ENCODE measurements around the gene REEP6. TPM values are rescaled to one million over a fixed set of nuclear protein-coding genes. Genes with fewer than 3 reads are reported as not detected.

The REEP6 gene
- total and polyA plus RNA-seq, 4 donors = 2.5 to 7.6 (median 4.9) TPM

GRCh38 chr19:1507763-1508506, 17.0 kb downstream of the REEP6 start:
- no peak overlapping the region for H3K9ac ChIP-seq (ENCODE audit: insufficient read depth in 1 of 2, low read length in 2 of 2)
- peak overlapping the region; percentile 21 for H3K4me3 ChIP-seq
- H3K9me3 ChIP-seq (ENCODE audit: control insufficient read depth in 4 of 4, insufficient read depth in 3 of 4, low read length in 3 of 4) = peaks cover 0 to 8% (median 0%) of the 10 kb centered on the region in 4 donors
- DNase-seq = peak; percentile 93 to 96 (median 94)
- ATAC-seq (ENCODE audit: insufficient read depth, low FRiP score) = peak; percentile 89
- peaks cover 0 to 44% (median 38%) of the 10 kb centered on the region in 3 donors for H3K27me3 ChIP-seq (ENCODE audit: control insufficient read depth in 3 of 3, insufficient read depth in 3 of 3, low read length in 2 of 3)
- TF ChIP-seq CTCF (IDR thresholded peaks at IDR 0.05; ENCODE audit: control extremely low read depth, extremely low read depth) = peak; percentile 10
- H3K4me1 ChIP-seq (ENCODE audit: control insufficient read depth in 5 of 5, insufficient read depth in 5 of 5, low read length in 5 of 5) = peaks cover 0 to 7% (median 5%) of the 10 kb centered on the region in 5 donors
- no peaks in the 10 kb centered on the region for H3K36me3 ChIP-seq (ENCODE audit: control insufficient read depth in 4 of 4, insufficient read depth in 4 of 4, low read length in 4 of 4)
- 1 to 3% methylated on average over 35 to 46 of the region's 46 CpGs for WGBS, 2 donors
- H3K27ac ChIP-seq (ENCODE audit: low read depth in 1 of 2, low read length in 1 of 2) = peak overlapping the region; percentile 68 to 83

DNA sequence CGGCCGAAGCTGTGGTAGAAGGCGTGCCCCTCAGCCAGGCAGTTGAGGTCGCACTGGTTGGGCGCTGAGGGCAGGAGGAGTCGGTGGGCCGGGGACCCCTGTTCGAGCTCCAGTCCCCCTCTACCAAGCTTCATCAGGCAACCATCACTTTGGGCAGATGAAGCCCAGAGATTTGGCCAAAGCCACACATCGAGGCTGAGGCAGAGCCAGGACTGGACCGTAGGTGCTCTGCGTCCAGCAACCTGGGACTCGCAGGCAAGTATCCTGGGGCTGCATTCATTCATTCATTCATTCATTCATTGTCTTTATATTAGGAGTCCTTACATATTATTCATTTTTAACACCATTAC, 17.5 kb downstream of the REEP6 start:
- 29 to 37% methylated on average over 12 of the region's 12 CpGs for WGBS, 2 donors
- TF ChIP-seq CTCF (IDR thresholded peaks at IDR 0.05; ENCODE audit: control extremely low read depth, extremely low read depth) = no peak
- H3K4me3 ChIP-seq = peak overlapping the region; percentile 21
- peak overlapping the region in 1 of 2 donors; percentile 62 for H3K27ac ChIP-seq (ENCODE audit: low read depth in 1 of 2, low read length in 1 of 2)
- peaks cover 0 to 8% (median 0%) of the 10 kb centered on the region in 4 donors for H3K9me3 ChIP-seq (ENCODE audit: control insufficient read depth in 4 of 4, insufficient read depth in 3 of 4, low read length in 3 of 4)
- no peak for ATAC-seq (ENCODE audit: insufficient read depth, low FRiP score)
- no peak overlapping the region for H3K9ac ChIP-seq (ENCODE audit: insufficient read depth in 1 of 2, low read length in 2 of 2)
- no peak for DNase-seq
- no peaks in the 10 kb centered on the region for H3K36me3 ChIP-seq (ENCODE audit: control insufficient read depth in 4 of 4, insufficient read depth in 4 of 4, low read length in 4 of 4)
- H3K27me3 ChIP-seq (ENCODE audit: control insufficient read depth in 3 of 3, insufficient read depth in 3 of 3, low read length in 2 of 3) = peaks cover 0 to 38% (median 32%) of the 10 kb centered on the region in 3 donors
- H3K4me1 ChIP-seq (ENCODE audit: control insufficient read depth in 5 of 5, insufficient read depth in 5 of 5, low read length in 5 of 5) = peaks cover 0 to 5% (median 0%) of the 10 kb centered on the region in 5 donors

DNA sequence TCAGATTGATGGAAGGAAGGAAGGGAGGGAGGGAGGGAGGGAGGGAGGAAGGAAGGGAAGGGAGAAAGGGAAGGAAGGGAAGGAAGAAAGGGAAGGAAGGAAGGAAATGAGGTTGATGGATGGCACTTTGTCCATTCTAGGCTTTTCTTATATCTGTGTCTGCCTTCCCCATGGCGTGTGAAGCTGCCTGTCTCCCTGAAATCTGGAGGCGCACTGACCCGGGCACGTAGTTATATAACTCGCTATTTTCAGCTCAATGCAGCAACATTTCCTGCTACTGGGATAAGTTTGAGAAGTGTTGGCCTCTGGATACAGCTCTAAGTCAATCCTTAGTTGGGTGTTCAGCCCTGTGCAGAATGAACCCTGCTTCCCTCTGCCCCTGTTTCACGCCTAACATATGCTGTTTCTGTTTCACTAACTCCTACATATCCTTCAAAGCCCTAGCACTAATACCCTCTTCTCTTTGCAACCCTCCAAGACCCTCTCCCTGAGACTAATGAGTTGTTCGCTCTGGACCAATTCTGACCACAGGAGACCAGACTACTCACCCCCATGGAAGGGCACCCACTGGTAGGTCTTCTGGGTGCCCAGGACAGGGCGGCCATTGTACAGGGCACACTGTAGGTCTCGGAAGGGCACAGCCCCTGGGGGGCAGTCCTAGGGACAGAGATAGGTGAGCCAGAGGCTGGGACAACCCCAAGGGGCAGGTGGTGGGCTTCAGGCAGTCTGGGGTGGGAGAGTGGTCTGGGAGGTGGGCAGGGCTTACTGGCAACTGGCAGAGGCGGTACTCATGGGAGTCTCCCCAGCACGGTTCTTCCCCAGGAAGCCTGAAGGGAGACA, 18.8 kb downstream of the REEP6 start:
- no peak overlapping the region for H3K27ac ChIP-seq (ENCODE audit: low read depth in 1 of 2, low read length in 1 of 2)
- 48 to 51% methylated on average over 11 of the region's 11 CpGs for WGBS, 2 donors
- peaks cover 0 to 40% (median 27%) of the 10 kb centered on the region in 3 donors for H3K27me3 ChIP-seq (ENCODE audit: control insufficient read depth in 3 of 3, insufficient read depth in 3 of 3, low read length in 2 of 3)

More for the DNA sequence above, 18.8 kb downstream of the REEP6 start:
- peaks cover 0 to 8% (median 0%) of the 10 kb centered on the region in 4 donors for H3K9me3 ChIP-seq (ENCODE audit: control insufficient read depth in 4 of 4, insufficient read depth in 3 of 4, low read length in 3 of 4)
- peaks cover 0 to 3% (median 0%) of the 10 kb centered on the region in 5 donors for H3K4me1 ChIP-seq (ENCODE audit: control insufficient read depth in 5 of 5, insufficient read depth in 5 of 5, low read length in 5 of 5)
- DNase-seq = no peak
- ATAC-seq (ENCODE audit: insufficient read depth, low FRiP score) = no peak
- no peak for TF ChIP-seq CTCF (IDR thresholded peaks at IDR 0.05; ENCODE audit: control extremely low read depth, extremely low read depth)
- no peak overlapping the region for H3K9ac ChIP-seq (ENCODE audit: insufficient read depth in 1 of 2, low read length in 2 of 2)
- H3K4me3 ChIP-seq = no peak overlapping the region
- H3K36me3 ChIP-seq (ENCODE audit: control insufficient read depth in 4 of 4, insufficient read depth in 4 of 4, low read length in 4 of 4) = no peaks in the 10 kb centered on the region

Measured in lung (tissue), 12 donors.